HepG2 (cell line): Measurements from ENCODE around the gene ALG8. TPM values are rescaled to one million over a fixed set of nuclear protein-coding genes. Genes with fewer than 3 reads are reported as not detected.
"Not testable (repeated sequence)": the region's sequence is repeated elsewhere in the genome, so short reads cannot be mapped to it uniquely, and the experiment has no call there.

Experiments used
- CREM ChIP-seq, 2 experiments: sonication (generic) in 1 of 2; formaldehyde crosslinking in 1 of 2; IDR thresholded peaks; 2 replicates each; pipeline versions ENCODE4 v1.4.0 to v1.6.1; 2016 to 2020; ENCODE audit warnings: antibody characterized with exemption in 1 of 2, mild to moderate bottlenecking in 1 of 2, missing genetic modification reagents in 1 of 2
- FOXA1 ChIP-seq, 2 experiments: fragments of 450-650 bp in 1 of 2; sonication (generic) in 1 of 2; formaldehyde crosslinking in 1 of 2; IDR thresholded peaks; 2 replicates each; pipeline versions ENCODE4 v1.4.0 to v1.6.1; 2016 to 2020; ENCODE audit warnings: missing genetic modification reagents in 1 of 2
- HDAC1 ChIP-seq: sonication (generic); formaldehyde crosslinking; IDR thresholded peaks from 2 replicates; pipeline ENCODE4 v1.5.1; 2020; ENCODE audit warnings: mild to moderate bottlenecking, missing genetic modification reagents
- KLF16 ChIP-seq, 2 experiments: sonication (generic) in 1 of 2; formaldehyde crosslinking in 1 of 2; IDR thresholded peaks; 2 replicates each; pipeline versions ENCODE4 v1.6.1 to v1.8.0; 2016 to 2023; ENCODE audit warnings: missing genetic modification reagents in 2 of 2, missing compliant biosample characterization in 1 of 2
- MIER3 ChIP-seq: IDR thresholded peaks from 2 replicates; pipeline ENCODE4 v1.6.1; 2016; ENCODE audit warnings: missing compliant biosample characterization, borderline replicate concordance
- NR2C2 ChIP-seq: sonication (generic); formaldehyde crosslinking; IDR thresholded peaks from 2 replicates; pipeline ENCODE4 v1.4.0; 2020; ENCODE audit warnings: missing genetic modification reagents, mild to moderate bottlenecking, moderate library complexity, borderline replicate concordance
- ONECUT2 ChIP-seq: sonication (generic); formaldehyde crosslinking; IDR thresholded peaks from 2 replicates; pipeline ENCODE4 v1.4.0; 2020; ENCODE audit warnings: missing genetic modification reagents
- RCOR2 ChIP-seq: IDR thresholded peaks from 2 replicates; pipeline ENCODE4 v1.6.1; 2016; ENCODE audit warnings: missing biosample characterization, missing genetic modification reagents
- SP5 ChIP-seq: IDR thresholded peaks from 2 replicates; pipeline ENCODE4 v1.6.1; 2016; ENCODE audit warnings: low read depth, borderline replicate concordance
- ZBTB38 ChIP-seq: sonication (generic); formaldehyde crosslinking; IDR thresholded peaks from 2 replicates; pipeline ENCODE4 v1.5.1; 2020; ENCODE audit warnings: mild to moderate bottlenecking, missing genetic modification reagents
- ZSCAN25 ChIP-seq: sonication (generic); formaldehyde crosslinking; IDR thresholded peaks from 2 replicates; pipeline ENCODE4 v1.8.0; 2022; ENCODE audit warnings: mild to moderate bottlenecking, missing genetic modification reagents
- polyA plus RNA-seq, 8 experiments: library from polyadenylated mRNA; depleted of rRNA in 3 of 8; stranded (reverse) in 7 of 8; unstranded in 1 of 8; fragments of >200 nt; fragmentation: Illumina TruSeq in 4 of 8; extraction: Trizol in 4 of 8; gene quantifications; 2 replicates each; pipeline versions ENCODE4 v1.2.1 to v1.2.3, GENCODE V29; 2011 to 2016; ENCODE audit warnings: low read depth in 4 of 8, missing spikeins in 1 of 8, mixed read lengths in 1 of 8; ENCODE audit not compliant: insufficient read depth in 1 of 8
- total RNA-seq, 5 experiments: library from RNA; depleted of rRNA; stranded (reverse); fragments of >200 nt; fragmentation: Illumina TruSeq; extraction: Trizol; gene quantifications; 2 replicates each; pipeline ENCODE4 v1.2.3, GENCODE V29; 2016; ENCODE audit warnings: low read depth in 1 of 5
- TF ChIP-seq, protein P1 (sequence below): sonication (generic); formaldehyde crosslinking; IDR thresholded peaks from 2 replicates; pipeline ENCODE4 v1.4.0; 2020; ENCODE audit warnings: missing genetic modification reagents, borderline replicate concordance
- TF ChIP-seq, protein P2 (sequence below): IDR thresholded peaks from 2 replicates; pipeline ENCODE4 v1.6.1; 2016; ENCODE audit warnings: control low read depth
- TF ChIP-seq, protein P3 (sequence below): sonication (generic); formaldehyde crosslinking; conservative IDR thresholded peaks from 2 replicates; pipeline ENCODE4 v1.4.0; 2020; ENCODE audit warnings: mild to moderate bottlenecking, missing genetic modification reagents, moderate library complexity
- TF ChIP-seq, protein P4 (sequence below): IDR thresholded peaks from 2 replicates; pipeline ENCODE4 v1.6.1; 2018; ENCODE audit warnings: missing genetic modification reagents
- TF ChIP-seq, protein P5 (sequence below): sonication (generic); formaldehyde crosslinking; IDR thresholded peaks from 2 replicates; pipeline ENCODE4 v1.5.0; 2020; ENCODE audit warnings: mild to moderate bottlenecking, missing genetic modification reagents, moderate library complexity
- TF ChIP-seq, protein P6 (sequence below): IDR thresholded peaks from 2 replicates; pipeline ENCODE4 v1.6.1; 2016; ENCODE audit warnings: low read depth

Gene ALG8
- total and polyA plus RNA-seq, 2 of the 13 experiments (the other 11 are each of a cell fraction or from before 2014, with no cell fraction given) = 75.8 to 88.0 TPM

DNA sequence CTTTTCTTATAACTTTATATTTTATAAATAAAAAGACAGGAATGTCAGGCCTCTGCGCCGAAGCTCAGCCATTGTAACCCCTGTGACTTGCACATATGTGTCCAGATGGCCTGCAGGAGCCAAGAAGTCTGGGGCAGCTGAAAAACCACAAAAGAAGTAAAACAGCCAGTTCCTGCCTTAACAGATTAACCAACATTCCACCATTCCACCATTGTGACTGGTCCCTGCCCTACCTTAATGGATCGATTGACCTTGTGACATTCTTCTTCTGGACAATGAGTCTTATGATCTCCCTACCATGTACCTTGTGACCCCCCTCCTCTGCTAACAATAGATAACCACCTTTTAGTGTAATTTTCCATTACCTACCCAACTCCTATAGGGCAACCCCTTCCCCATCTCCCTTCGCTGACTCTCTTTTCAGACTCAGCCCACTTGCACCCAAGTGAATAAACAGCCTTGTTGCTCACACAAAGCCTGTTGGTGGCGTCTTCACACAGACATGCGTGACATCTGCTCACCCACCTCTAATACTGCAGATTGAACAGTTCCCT lies 52.8 kb downstream of the ALG8 start (continued):
- TF ChIP-seq, protein P1, sequence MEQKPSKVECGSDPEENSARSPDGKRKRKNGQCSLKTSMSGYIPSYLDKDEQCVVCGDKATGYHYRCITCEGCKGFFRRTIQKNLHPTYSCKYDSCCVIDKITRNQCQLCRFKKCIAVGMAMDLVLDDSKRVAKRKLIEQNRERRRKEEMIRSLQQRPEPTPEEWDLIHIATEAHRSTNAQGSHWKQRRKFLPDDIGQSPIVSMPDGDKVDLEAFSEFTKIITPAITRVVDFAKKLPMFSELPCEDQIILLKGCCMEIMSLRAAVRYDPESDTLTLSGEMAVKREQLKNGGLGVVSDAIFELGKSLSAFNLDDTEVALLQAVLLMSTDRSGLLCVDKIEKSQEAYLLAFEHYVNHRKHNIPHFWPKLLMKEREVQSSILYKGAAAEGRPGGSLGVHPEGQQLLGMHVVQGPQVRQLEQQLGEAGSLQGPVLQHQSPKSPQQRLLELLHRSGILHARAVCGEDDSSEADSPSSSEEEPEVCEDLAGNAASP (CRISPR knock-in tag) = peak; percentile 79; the same call in 1 of the 2 replicates
- TF ChIP-seq FOXA1 (IDR thresholded peaks at IDR 0.05); CREM (CRISPR knock-in tag; IDR thresholded peaks at IDR 0.05): not testable (repeated sequence)
- peak; percentile 79 for TF ChIP-seq FOXA1 (CRISPR knock-in tag; IDR thresholded peaks at IDR 0.05)
- peak; percentile 42; the same call in 1 of the 2 replicates for TF ChIP-seq ZBTB38 (CRISPR knock-in tag)
- TF ChIP-seq KLF16 (CRISPR knock-in tag; IDR thresholded peaks at IDR 0.05) = peak in 1 of 2 experiments; percentile 72; a peak in 1 of 4 replicates
- TF ChIP-seq, protein P2, sequence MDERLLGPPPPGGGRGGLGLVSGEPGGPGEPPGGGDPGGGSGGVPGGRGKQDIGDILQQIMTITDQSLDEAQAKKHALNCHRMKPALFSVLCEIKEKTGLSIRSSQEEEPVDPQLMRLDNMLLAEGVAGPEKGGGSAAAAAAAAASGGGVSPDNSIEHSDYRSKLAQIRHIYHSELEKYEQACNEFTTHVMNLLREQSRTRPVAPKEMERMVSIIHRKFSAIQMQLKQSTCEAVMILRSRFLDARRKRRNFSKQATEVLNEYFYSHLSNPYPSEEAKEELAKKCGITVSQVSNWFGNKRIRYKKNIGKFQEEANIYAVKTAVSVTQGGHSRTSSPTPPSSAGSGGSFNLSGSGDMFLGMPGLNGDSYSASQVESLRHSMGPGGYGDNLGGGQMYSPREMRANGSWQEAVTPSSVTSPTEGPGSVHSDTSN (CRISPR knock-in tag) = peak; percentile 28; the same call in 1 of the 2 replicates
- 0 out of 2 replicates have a peak, but pooled peaks have one; percentile 35 for TF ChIP-seq ZSCAN25 (CRISPR knock-in tag)
- peak; percentile 39 for TF ChIP-seq HDAC1 (CRISPR knock-in tag)
- TF ChIP-seq, protein P3, sequence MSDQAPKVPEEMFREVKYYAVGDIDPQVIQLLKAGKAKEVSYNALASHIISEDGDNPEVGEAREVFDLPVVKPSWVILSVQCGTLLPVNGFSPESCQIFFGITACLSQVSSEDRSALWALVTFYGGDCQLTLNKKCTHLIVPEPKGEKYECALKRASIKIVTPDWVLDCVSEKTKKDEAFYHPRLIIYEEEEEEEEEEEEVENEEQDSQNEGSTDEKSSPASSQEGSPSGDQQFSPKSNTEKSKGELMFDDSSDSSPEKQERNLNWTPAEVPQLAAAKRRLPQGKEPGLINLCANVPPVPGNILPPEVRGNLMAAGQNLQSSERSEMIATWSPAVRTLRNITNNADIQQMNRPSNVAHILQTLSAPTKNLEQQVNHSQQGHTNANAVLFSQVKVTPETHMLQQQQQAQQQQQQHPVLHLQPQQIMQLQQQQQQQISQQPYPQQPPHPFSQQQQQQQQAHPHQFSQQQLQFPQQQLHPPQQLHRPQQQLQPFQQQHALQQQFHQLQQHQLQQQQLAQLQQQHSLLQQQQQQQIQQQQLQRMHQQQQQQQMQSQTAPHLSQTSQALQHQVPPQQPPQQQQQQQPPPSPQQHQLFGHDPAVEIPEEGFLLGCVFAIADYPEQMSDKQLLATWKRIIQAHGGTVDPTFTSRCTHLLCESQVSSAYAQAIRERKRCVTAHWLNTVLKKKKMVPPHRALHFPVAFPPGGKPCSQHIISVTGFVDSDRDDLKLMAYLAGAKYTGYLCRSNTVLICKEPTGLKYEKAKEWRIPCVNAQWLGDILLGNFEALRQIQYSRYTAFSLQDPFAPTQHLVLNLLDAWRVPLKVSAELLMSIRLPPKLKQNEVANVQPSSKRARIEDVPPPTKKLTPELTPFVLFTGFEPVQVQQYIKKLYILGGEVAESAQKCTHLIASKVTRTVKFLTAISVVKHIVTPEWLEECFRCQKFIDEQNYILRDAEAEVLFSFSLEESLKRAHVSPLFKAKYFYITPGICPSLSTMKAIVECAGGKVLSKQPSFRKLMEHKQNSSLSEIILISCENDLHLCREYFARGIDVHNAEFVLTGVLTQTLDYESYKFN (CRISPR knock-in tag) = peak; percentile 93
- peak; percentile 81 for TF ChIP-seq CREM (IDR thresholded peaks at IDR 0.05)
- peak; percentile 100 for TF ChIP-seq ONECUT2 (CRISPR knock-in tag)
- TF ChIP-seq, protein P4, sequence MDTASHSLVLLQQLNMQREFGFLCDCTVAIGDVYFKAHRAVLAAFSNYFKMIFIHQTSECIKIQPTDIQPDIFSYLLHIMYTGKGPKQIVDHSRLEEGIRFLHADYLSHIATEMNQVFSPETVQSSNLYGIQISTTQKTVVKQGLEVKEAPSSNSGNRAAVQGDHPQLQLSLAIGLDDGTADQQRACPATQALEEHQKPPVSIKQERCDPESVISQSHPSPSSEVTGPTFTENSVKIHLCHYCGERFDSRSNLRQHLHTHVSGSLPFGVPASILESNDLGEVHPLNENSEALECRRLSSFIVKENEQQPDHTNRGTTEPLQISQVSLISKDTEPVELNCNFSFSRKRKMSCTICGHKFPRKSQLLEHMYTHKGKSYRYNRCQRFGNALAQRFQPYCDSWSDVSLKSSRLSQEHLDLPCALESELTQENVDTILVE (CRISPR knock-in tag) = peak; percentile 66; the same call in 1 of the 2 replicates
- TF ChIP-seq, protein P5, sequence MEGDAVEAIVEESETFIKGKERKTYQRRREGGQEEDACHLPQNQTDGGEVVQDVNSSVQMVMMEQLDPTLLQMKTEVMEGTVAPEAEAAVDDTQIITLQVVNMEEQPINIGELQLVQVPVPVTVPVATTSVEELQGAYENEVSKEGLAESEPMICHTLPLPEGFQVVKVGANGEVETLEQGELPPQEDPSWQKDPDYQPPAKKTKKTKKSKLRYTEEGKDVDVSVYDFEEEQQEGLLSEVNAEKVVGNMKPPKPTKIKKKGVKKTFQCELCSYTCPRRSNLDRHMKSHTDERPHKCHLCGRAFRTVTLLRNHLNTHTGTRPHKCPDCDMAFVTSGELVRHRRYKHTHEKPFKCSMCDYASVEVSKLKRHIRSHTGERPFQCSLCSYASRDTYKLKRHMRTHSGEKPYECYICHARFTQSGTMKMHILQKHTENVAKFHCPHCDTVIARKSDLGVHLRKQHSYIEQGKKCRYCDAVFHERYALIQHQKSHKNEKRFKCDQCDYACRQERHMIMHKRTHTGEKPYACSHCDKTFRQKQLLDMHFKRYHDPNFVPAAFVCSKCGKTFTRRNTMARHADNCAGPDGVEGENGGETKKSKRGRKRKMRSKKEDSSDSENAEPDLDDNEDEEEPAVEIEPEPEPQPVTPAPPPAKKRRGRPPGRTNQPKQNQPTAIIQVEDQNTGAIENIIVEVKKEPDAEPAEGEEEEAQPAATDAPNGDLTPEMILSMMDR (CRISPR knock-in tag) = peak; percentile 58
- TF ChIP-seq, protein P6, sequence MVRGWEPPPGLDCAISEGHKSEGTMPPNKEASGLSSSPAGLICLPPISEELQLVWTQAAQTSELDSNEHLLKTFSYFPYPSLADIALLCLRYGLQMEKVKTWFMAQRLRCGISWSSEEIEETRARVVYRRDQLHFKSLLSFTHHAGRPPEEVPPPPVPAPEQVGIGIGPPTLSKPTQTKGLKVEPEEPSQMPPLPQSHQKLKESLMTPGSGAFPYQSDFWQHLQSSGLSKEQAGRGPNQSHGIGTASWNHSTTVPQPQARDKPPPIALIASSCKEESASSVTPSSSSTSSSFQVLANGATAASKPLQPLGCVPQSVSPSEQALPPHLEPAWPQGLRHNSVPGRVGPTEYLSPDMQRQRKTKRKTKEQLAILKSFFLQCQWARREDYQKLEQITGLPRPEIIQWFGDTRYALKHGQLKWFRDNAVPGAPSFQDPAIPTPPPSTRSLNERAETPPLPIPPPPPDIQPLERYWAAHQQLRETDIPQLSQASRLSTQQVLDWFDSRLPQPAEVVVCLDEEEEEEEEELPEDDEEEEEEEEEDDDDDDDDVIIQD (CRISPR knock-in tag) = peak; percentile 81; the same call in 1 of the 2 replicates
- peak; percentile 91 for TF ChIP-seq RCOR2
- peak; percentile 54 for TF ChIP-seq NR2C2 (CRISPR knock-in tag)
- peak; percentile 95; the same call in 1 of the 2 replicates for TF ChIP-seq MIER3 (CRISPR knock-in tag)
- peak; percentile 44; the same call in 1 of the 2 replicates for TF ChIP-seq SP5 (CRISPR knock-in tag)
